ENCODE measurements around the gene DAZAP1. TPM values are rescaled to one million over a fixed set of nuclear protein-coding genes. Genes with fewer than 3 reads are reported as not detected.
A peak's percentile ranks its signal among the peaks of the same experiment; 100 is the strongest.

DAZAP1 gene
- total RNA-seq, 1 donor from 2014 or later = 107 TPM

GRCh38 chr19:1402411-1403070, 4.8 kb upstream of the DAZAP1 start:
- H3K4me1 ChIP-seq = no peaks in the 10 kb centered on the region
- H3K9me3 ChIP-seq (ENCODE audit: low read depth) = no peaks in the 10 kb centered on the region
- H3K36me3 Mint-ChIP-seq = no peaks in the 10 kb centered on the region
- no peak for TF ChIP-seq EZH2 (IDR thresholded peaks at IDR 0.05)
- no peak for TF ChIP-seq CTCF (IDR thresholded peaks at IDR 0.05)
- no peak for TF ChIP-seq EZH2phosphoT487 (IDR thresholded peaks at IDR 0.05)
- peaks cover 3% of the 10 kb centered on the region for H3K27me3 Mint-ChIP-seq (ENCODE audit: insufficient read depth, low read depth)
- peak overlapping the region; percentile 77 for H3K4me3 Mint-ChIP-seq
- peaks cover 20% of the 10 kb centered on the region for H3F3A ChIP-seq (ENCODE audit: low read depth)
- no peak overlapping the region for H3K27ac ChIP-seq
- H3K79me2 ChIP-seq (ENCODE audit: low read depth) = peaks cover 8% of the 10 kb centered on the region
- peaks cover 16% of the 10 kb centered on the region for H3K27me3 ChIP-seq
- H3K9me3 Mint-ChIP-seq = no peaks in the 10 kb centered on the region
- no peaks in the 10 kb centered on the region for H3K36me3 ChIP-seq
- no peak for DNase-seq (ENCODE audit: low spot score)
- H3K27ac Mint-ChIP-seq = peak overlapping the region; percentile 62
- H3K4me1 Mint-ChIP-seq = peaks cover 13% of the 10 kb centered on the region
- no peak overlapping the region for H3K4me3 ChIP-seq
- H3K9ac ChIP-seq = no peak overlapping the region
- H4K20me1 ChIP-seq (ENCODE audit: low read depth) = peaks cover 10% of the 10 kb centered on the region
- H2AFZ ChIP-seq (replicated peaks) = no peak overlapping the region
- H3K4me2 ChIP-seq = no peak overlapping the region

GRCh38 chr19:1406774-1407527, 435 bp upstream of the DAZAP1 start:
- H3K4me2 ChIP-seq = peak overlapping the region; percentile 56
- H3K27ac ChIP-seq = no peak overlapping the region
- H3K9me3 Mint-ChIP-seq = no peaks in the 10 kb centered on the region
- TF ChIP-seq CTCF (IDR thresholded peaks at IDR 0.05) (peak; percentile 62), EZH2phosphoT487 (IDR thresholded peaks at IDR 0.05) (no peak), EZH2 (IDR thresholded peaks at IDR 0.05) (no peak)
- H2AFZ ChIP-seq (replicated peaks) = no peak overlapping the region
- peaks cover 14% of the 10 kb centered on the region for H3K4me1 ChIP-seq
- peaks cover 2% of the 10 kb centered on the region for H3K27me3 Mint-ChIP-seq (ENCODE audit: insufficient read depth, low read depth)
- peaks cover 20% of the 10 kb centered on the region for H3F3A ChIP-seq (ENCODE audit: low read depth)
- no peak overlapping the region for H3K9ac ChIP-seq
- H4K20me1 ChIP-seq (ENCODE audit: low read depth) = peaks cover 41% of the 10 kb centered on the region
- H3K4me1 Mint-ChIP-seq = peaks cover 35% of the 10 kb centered on the region
- no peaks in the 10 kb centered on the region for H3K36me3 ChIP-seq
- peaks cover 13% of the 10 kb centered on the region for H3K27me3 ChIP-seq
- H3K27ac Mint-ChIP-seq = peak overlapping the region; percentile 63
- peak; percentile 100 for DNase-seq (ENCODE audit: low spot score)
- H3K36me3 Mint-ChIP-seq = peaks cover 9% of the 10 kb centered on the region
- peak overlapping the region; percentile 44 for H3K4me3 ChIP-seq
- H3K79me2 ChIP-seq (ENCODE audit: low read depth) = peaks cover 44% of the 10 kb centered on the region
- H3K4me3 Mint-ChIP-seq = peak overlapping the region; percentile 86
- H3K9me3 ChIP-seq (ENCODE audit: low read depth) = no peaks in the 10 kb centered on the region

GRCh38 chr19:1408300-1409203, 1.2 kb downstream of the DAZAP1 start:
- H3K79me2 ChIP-seq (ENCODE audit: low read depth) = peaks cover 60% of the 10 kb centered on the region
- H4K20me1 ChIP-seq (ENCODE audit: low read depth) = peaks cover 57% of the 10 kb centered on the region
- no peaks in the 10 kb centered on the region for H3K27me3 Mint-ChIP-seq (ENCODE audit: insufficient read depth, low read depth)

More at GRCh38 chr19:1408300-1409203, 1.2 kb downstream of the DAZAP1 start:
- Histone ChIP-seq H3K36me3 (no peaks in the 10 kb centered on the region), H3F3A (ENCODE audit: low read depth) (peaks cover 24% of the 10 kb centered on the region), H3K9me3 (ENCODE audit: low read depth) (no peaks in the 10 kb centered on the region), H2AFZ (replicated peaks) (no peak overlapping the region), H3K4me1 (peaks cover 14% of the 10 kb centered on the region), H3K27ac (no peak overlapping the region), H3K9ac (peak overlapping the region; percentile 73), H3K27me3 (peaks cover 10% of the 10 kb centered on the region), H3K4me3 (peak overlapping the region; percentile 99), H3K4me2 (peak overlapping the region; percentile 96)
- Mint-ChIP-seq H3K36me3 (peaks cover 9% of the 10 kb centered on the region), H3K4me3 (peak overlapping the region; percentile 97), H3K9me3 (no peaks in the 10 kb centered on the region), H3K27ac (peak overlapping the region; percentile 81), H3K4me1 (peaks cover 29% of the 10 kb centered on the region)
- DNase-seq (ENCODE audit: low spot score) = peak; percentile 70
- TF ChIP-seq CTCF (IDR thresholded peaks at IDR 0.05) (no peak), EZH2 (IDR thresholded peaks at IDR 0.05) (no peak), EZH2phosphoT487 (IDR thresholded peaks at IDR 0.05) (no peak)
